GM21619 (cell line): ENCODE data around the gene PLCG1.
"Not testable (repeated sequence)": the region's sequence is repeated elsewhere in the genome, so short reads cannot be mapped to it uniquely, and the experiment has no call there.

Source experiments
- ATAC-seq: cut with Tn5 transposase; IDR thresholded peaks from one replicate; pipeline ENCODE4 v1.9.1; 2021; ENCODE audit not compliant: unreplicated experiment

The PLCG1 gene

DNA sequence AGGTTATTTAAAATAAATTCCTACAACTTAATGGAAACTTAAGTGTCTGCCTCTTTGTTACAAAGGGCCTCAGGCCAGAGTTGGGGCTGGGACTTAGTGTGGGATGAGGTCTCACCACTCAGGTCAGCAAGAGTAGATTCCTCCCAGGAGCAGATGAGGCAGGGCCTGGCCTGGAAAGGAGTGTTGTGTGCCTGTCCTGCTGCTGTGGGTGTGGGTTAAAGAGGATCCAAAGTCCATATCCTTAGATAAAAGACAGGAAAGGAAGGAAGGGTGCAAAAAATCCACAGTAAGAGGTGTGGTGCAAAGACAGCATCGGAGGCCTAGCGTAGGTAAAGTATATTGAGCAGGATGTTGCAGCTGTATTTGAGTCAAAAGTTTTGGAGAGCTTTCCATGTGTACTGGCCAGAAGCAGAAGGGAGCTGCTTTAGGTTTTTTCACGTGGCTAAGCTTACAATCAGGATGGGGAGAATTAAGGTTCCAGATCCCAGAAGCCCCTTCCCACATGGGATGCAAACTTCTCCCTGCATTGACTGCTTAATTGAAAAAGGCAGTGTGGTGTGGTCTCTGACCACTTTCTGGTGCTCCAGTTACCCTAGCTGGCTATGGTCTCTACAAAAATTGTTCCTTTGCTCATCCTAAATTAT is 12.8 kb upstream of the PLCG1 start:
- no peak for ATAC-seq

DNA sequence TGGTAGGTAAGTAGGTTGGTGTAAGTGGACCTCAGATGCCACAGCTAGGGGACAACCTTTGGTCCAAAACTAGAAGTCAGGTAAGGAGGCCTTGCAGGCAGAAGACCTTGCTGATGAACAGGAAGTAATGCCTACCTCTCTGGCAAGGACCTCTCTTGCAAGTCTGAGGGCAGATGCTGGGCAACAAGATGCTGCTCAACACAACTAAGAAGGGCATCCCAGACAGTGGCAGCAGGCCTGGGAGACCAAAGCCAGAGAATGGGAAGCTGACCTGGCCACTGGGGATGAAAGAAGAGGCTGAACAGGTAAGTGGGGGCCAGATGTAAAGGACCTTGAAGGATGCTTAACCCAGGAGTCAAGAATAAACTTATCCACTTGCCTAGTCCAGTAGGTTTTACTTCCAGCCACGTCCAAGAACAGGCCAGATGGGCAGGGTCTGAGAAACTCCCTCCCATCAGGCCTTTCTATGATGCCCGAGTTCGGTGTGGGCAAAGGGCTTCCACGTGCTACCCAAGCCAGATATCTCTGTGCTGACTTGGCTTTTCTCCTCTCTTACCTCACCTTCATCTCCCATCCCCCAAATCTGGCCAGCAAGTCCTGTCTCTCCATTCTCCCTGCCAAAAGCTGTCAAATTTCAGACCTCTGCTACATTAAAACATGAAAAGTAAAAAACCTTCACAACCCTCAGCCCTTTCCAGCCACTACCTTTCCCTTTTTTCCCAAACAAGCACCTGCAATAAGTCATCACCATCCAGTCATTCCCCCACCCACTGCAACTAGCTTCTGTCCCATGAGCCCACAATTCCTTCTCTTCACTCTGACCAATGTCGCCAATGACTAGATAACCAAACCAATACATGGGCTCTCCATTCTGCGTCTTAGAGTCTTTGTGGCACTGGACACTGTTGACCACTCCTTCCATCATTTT is 11.5 kb upstream of the PLCG1 start:
- no peak for ATAC-seq

DNA sequence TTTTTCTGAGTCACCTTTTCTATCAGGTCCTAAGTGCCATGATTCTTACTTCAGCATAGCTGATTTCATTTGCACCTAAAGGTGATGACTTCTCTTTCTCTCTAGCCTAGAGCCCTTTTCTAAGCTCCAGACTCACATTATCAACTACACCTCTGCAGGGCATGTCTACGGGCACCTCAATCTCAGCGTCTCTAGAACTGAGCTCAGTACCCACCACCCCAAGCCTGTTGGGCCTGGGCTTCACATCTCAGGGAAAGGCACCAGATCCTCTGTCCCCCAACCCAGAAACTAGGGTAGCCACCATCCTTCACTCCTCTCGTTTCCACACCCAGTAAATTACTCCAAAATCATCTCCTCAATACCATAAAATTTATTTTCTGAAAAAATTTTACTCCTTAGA is 10.6 kb upstream of the PLCG1 start:
- no peak for ATAC-seq

DNA sequence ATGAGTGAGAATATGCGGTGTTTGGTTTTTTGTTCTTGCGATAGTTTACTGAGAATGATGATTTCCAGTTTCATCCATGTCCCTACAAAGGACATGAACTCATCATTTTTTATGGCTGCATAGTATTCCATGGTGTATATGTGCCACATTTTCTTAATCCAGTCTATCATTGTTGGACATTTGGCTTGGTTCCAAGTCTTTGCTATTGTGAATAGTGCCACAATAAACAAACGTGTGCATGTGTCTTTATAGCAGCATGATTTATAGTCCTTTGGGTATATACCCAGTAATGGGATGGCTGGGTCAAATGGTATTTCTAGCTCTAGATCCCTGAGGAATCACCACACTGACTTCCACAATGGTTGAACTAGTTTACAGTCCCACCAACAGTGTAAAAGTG is 9.0 kb upstream of the PLCG1 start:
- not testable (repeated sequence) for ATAC-seq

GRCh38 chr20:41131594-41132387 is 5.6 kb upstream of the PLCG1 start:
- peak; percentile 39 for ATAC-seq

GRCh38 chr20:41132388-41132775 is 5.0 kb upstream of the PLCG1 start:
- not testable (repeated sequence) for ATAC-seq

DNA sequence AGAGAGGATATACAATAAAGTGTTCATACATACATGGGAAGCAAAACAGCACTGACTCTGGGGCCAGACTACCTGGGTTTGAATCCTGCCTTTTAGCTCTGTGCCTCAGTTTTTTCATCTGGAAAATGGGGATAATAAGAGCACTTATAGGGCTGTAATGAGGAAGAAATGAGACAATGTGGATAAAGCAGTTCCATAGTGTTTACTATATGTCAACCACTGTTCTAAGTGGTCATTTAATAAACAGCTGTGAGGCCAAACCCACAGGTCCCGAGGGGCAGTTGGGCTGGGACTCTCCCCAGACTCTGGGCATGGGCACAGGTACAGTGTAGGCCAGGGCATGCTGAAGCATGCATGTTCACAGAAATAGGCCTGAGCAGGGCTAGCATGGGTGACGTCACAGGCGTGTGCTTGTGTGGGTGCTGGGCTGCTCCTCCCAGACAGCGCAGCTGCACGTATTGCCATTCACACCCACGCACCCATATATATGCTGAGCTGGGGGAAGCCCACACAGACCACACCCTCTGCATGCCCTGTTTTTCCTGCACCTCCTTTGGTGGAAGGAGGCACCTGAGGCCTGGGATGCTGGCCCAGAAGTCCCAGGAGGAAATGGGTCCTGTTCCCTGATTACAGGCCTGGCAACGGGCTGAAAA is 3.5 kb upstream of the PLCG1 start:
- ATAC-seq, result peak; percentile 37

DNA sequence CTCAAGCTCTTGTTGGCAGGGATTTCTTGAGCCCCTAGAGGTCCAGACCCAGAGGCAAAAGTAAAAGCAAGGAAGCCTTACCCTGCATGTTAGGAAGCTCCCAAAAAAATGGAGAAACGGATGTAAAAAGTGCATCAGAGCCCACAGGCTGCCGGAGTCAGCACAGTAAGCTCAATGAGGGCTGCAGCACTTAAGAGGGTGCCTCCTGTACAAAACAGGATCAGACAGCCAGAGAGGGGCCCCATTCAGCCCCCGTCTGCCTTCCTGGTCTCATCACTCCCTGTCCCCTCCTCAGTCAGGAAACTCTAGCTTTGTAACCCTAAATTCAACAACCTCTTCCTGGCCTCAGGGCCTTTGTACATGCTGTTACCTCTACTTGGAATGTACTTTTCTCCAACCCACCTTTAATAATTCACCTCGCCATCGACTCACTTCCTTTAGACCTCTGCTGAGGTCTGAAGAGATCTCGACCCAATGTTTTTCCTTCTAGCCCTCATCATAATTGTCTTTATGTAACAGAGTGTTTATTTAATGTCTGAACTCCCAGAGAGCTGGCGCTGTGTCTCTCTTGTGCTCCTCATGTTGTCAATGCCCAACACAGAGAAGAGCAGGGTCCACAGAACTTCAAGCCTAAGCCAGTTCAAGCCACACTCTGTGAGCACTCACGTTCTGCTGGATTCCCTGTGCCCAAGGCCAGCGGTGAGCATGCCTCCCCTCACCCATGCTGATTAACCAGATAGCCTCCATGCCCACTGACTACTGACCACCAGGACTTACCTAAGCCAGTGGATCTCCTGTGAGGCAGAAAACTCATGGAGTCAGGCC is 2.8 kb upstream of the PLCG1 start:
- ATAC-seq, result no peak

DNA sequence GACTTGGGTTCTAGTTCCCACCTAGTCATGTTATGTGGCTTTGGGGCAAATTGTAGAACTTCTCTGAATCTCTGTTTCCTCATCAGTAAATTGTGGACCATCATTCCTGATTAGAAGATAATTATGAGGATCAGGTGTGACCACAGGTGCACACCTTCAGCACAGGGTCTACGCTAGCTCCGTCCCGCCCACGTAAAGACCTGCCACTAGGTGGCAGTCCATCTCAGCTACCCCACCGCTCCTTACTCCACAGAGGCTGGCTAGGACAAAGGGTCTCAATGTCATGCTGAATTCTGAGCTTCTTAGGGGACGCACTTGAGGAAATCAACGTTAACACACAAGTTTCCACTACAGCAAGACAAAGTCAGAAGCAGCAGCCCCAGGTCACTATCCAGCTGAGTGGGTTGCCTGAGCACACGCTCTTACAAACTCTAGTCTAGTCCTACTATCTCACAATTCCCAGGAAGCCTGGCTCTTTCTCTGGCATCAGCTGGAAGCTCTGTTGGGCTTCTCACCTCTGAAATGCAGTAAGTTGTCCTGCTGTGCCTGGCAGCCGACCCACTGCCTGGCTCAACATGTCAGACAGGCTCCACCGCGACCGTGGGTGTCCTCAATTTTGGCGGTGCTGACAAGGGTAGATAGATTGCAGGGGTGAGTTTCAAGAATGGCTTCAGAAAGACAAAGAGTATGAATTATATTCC is 2.0 kb upstream of the PLCG1 start:
- ATAC-seq, result no peak

GRCh38 chr20:41135888-41136679 is 1.3 kb upstream of the PLCG1 start:
- ATAC-seq, result no peak

GRCh38 chr20:41137614-41138474 is 501 bp downstream of the PLCG1 start:
- peak; percentile 7 for ATAC-seq

DNA sequence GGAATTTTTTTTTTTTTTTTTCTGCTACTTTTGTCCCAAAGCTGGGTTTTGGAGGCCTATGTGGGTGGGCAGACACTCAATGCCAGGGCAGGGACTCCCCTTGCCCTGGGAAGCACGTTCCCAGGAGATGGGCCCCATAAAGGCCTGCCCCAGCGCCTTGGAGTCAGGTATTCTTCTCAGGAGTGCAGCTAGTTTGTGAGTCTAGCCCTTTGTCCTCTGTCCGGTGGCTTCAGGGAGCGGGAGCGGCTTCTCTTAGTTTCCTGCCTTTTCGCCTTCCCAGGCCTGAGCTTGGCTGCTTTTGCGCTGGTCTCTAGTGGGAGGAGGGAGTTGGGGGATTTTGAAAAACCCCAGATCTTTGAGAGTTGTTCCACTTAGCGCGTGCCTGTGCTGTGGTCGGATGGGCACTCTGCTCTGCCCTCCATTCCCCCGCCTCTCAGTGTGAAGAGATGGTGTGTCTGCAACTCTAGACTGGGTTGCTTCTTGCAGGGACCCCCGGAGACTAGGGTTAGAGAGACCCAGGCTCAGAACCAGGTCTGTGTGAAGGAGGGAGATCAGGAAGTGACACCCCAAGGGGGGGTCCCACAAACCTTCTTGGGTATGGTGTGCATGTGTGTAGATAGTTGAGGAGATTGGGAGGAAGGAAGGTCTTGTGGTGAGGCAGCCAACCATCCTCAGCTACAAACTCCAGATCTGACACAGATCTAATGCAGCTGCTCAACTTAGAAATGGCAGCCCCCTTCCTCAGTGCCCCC is 1.3 kb downstream of the PLCG1 start:
- no peak for ATAC-seq

DNA sequence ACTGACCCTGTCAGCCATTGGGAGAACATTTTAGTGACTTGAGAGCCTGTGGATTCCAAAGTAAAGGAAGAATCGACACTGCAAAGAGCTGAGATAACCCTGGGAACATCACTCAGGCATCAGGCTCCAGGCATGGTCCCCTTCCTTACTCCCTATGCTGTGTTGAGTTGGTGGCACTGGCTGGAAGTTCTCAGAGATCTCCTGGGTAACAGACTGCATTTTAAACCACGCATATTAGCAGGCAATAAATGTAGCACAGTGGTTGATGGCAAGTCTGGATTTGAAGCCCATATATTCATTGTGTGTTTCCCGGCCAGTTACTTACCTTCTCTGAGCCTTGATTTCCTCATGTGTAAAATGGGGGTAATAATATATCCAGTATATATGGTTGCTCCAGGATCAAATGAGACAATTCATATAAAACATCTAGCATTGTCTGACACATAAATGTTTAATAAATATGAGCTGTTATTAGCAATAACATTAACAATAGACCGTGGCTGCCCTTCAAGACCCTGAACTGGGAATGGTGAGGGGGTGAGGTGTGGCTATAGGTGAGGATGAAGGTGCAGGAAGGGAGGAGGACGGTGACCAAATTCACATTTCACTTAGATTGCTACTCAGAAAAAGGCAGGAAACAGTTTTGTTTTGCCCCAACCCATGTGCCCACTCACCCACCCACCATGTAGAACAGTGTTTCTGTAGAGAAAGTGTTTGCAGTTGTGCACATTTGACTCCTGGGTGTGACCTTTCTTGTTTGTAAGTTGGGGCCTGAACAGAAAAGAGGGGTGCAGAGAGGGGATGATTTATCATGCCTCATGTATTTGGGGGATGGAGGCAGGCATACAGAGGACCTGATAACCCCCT is 2.1 kb downstream of the PLCG1 start:
- ATAC-seq, result no peak

DNA sequence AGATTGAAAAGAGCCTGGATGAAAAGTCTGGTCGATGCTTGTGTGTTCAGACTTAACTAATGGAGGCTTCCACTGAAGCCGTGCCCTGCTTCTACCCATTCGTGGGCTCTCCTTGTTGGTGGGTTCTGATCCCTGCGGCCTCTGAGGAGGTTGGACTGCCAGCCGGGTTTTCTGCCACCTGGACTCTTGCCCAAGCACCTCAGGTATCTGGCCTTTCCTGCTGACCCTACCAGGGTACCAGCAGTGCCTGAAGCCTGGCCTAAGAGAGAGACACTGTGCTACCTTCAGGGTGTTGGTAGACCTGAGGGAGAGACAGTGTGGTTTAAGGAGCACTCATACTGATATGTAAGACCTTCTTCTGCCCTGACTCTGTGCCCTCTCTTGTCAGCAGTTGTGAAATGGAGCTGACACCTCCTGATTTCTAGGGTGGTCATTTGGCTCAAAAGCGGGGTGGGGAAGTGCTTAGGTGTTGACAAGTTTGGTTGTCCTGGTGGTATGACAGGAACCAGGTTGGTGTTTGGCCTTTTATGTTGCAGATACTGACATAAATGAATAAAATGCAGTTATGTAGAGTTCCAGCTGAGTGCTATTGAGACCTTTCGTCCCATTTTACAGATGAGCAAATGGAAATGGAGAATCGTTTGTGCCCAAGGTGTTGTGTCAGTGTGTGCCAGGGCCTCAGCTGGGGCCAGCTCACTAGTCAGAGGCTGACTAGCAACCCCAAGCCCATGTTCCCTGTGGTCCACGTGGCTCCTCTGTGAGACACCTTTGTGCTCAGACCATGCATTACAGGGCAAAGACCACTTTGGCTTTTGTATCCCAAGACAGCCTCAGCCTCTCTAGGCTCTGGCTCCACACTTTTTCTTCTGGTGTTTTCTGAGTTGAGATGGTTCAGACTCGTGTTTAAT is 3.1 kb downstream of the PLCG1 start:
- no peak for ATAC-seq

DNA sequence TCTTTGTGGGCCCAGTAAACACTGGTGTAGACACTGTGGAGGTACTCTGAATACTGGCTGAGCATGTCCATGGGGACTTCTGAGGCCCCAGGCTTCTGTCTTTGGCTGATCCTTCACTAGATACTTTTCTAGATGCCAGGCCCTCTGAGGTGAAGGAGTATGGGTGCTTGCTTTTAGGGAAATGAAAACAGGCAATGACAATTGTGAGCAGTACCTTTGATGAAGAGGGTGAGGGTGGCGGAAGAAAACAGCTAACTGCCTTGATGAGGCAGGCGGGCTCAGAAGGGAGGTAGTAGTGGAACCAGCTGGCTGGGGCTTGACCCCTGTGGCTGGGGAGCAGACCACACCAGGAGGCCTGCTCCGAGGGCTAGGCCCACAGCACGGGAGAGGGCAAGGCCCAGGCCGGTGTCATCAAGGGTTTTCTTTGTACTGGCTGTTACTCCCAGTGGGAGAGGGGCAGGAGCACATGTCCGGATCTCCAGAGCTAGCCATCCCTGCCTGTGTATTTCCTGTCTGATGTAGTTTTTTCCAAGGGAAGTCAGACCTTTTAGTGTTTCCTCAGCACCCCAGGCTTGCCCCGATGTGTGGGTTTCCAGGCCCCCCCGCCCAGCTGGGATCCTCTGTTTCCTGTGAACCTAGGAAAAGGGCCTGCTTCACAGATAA is 3.9 kb downstream of the PLCG1 start:
- no peak for ATAC-seq
